Muscle layer of colon (tissue), 2 donors: ENCODE data around the gene DNPEP.
"Not testable (repeated sequence)": the region's sequence is repeated elsewhere in the genome, so short reads cannot be mapped to it uniquely, and the experiment has no call there.

Experiments
- H3K27ac ChIP-seq: one replicate; pipeline ENCODE4 v1.7.0; 2013; ENCODE audit warnings: low read depth, mild to moderate bottlenecking, low read length, moderate library complexity
- H3K27me3 ChIP-seq, 2 donors: one replicate each; pipeline ENCODE4 v1.7.0; 2013; ENCODE audit warnings: low read length in 2 of 2, mild to moderate bottlenecking in 2 of 2; ENCODE audit not compliant: insufficient read depth in 2 of 2, control insufficient read depth in 1 of 2
- H3K36me3 ChIP-seq: one replicate; pipeline ENCODE4 v1.7.0; 2013; ENCODE audit warnings: mild to moderate bottlenecking, low read length; ENCODE audit not compliant: insufficient read depth
- H3K4me1 ChIP-seq: one replicate; pipeline ENCODE4 v1.7.0; 2013; ENCODE audit warnings: mild to moderate bottlenecking, low read length; ENCODE audit not compliant: insufficient read depth
- H3K4me3 ChIP-seq, 2 donors: one replicate each; pipeline ENCODE4 v1.7.0; 2013; ENCODE audit warnings: low read length in 2 of 2, low read depth in 1 of 2, mild to moderate bottlenecking in 1 of 2, moderate library complexity in 1 of 2
- H3K9ac ChIP-seq: one replicate; pipeline ENCODE4 v1.7.0; 2013; ENCODE audit warnings: low read length
- H3K9me3 ChIP-seq: one replicate; pipeline ENCODE4 v1.7.0; 2013; ENCODE audit warnings: mild to moderate bottlenecking, low read length
- donor health status: abdominal sarcoma.
- donor health status: Adenocarcinoma of cecum.

Gene DNPEP

GRCh38 chr2:219396863-219397457, 9.2 kb upstream of the DNPEP start:
- Histone ChIP-seq H3K36me3 (no peaks in the 10 kb centered on the region), H3K27me3 (no peaks in the 10 kb centered on the region), H3K4me1 (peaks cover 12% of the 10 kb centered on the region), H3K27ac (no peak overlapping the region), H3K9me3 (no peaks in the 10 kb centered on the region), H3K4me3 (no peak overlapping the region), H3K9ac (no peak overlapping the region)

DNA sequence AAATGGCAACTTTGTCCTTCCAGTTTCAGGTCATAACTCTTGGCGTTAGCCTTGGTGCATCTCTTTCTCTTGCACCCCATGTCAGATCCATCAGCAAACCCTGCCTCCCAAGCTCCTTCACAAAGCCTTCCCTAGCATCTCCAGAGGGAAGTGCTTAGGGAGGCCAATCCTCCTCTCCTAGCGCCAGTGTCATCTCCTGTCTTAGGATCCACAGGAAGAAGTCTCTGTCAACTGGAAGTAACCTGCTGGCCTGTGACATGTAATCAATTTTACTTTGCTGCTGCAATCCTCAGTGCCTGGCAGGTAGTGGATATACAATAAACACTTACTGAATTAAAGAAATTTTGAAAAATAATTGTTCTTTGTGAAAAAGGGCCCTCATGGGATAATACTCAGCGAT, 7.9 kb upstream of the DNPEP start:
- Histone ChIP-seq H3K4me3 (no peak overlapping the region), H3K4me1 (peaks cover 12% of the 10 kb centered on the region)

GRCh38 chr2:219395056-219395455, 7.3 kb upstream of the DNPEP start:
- not testable (repeated sequence) for H3K36me3 ChIP-seq, H3K27ac ChIP-seq, H3K9ac ChIP-seq, H3K4me3 ChIP-seq, H3K9me3 ChIP-seq, H3K27me3 ChIP-seq
- peaks cover 12% of the 10 kb centered on the region for H3K4me1 ChIP-seq

More for the DNA sequence above, 7.9 kb upstream of the DNPEP start:
- no peaks in the 10 kb centered on the region for H3K9me3 ChIP-seq
- H3K27ac ChIP-seq, result no peak overlapping the region
- H3K36me3 ChIP-seq, result no peaks in the 10 kb centered on the region
- no peak overlapping the region for H3K9ac ChIP-seq
- no peaks in the 10 kb centered on the region for H3K27me3 ChIP-seq

DNA sequence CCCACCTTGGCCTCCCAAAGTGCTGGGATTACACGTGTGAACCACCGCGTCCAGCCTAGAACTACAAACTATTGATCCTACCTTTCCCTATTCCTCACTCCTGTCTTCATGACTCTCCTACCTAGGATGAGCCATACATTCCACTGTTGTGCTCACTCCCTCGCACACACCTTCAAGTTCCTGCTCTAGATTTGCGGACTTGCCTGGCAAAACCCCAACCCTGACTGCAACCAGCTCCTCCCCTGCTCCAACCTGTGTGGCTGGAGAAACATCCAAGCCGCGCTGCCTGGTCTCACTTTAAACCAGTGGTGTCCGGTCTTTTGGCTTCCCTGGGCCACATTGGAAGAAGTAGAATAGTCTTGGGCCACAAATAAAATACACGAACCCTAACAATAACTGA, 5.0 kb upstream of the DNPEP start:
- H3K9me3 ChIP-seq, result no peaks in the 10 kb centered on the region
- no peaks in the 10 kb centered on the region for H3K36me3 ChIP-seq
- H3K27ac ChIP-seq, result no peak overlapping the region
- no peak overlapping the region for H3K4me3 ChIP-seq
- no peaks in the 10 kb centered on the region for H3K27me3 ChIP-seq
- H3K4me1 ChIP-seq, result peaks cover 6% of the 10 kb centered on the region
- H3K9ac ChIP-seq, result no peak overlapping the region

- Histone ChIP-seq H3K4me3 (peak overlapping the region in 1 of 2 donors; percentile 43), H3K36me3 (peaks cover 27% of the 10 kb centered on the region), H3K27ac (peak overlapping the region; percentile 68), H3K9me3 (no peaks in the 10 kb centered on the region), H3K9ac (peak overlapping the region; percentile 44), H3K27me3 (no peaks in the 10 kb centered on the region), H3K4me1 (peaks cover 23% of the 10 kb centered on the region)
Measured at GRCh38 chr2:219388907-219389156, 1.1 kb upstream of the DNPEP start.

DNA sequence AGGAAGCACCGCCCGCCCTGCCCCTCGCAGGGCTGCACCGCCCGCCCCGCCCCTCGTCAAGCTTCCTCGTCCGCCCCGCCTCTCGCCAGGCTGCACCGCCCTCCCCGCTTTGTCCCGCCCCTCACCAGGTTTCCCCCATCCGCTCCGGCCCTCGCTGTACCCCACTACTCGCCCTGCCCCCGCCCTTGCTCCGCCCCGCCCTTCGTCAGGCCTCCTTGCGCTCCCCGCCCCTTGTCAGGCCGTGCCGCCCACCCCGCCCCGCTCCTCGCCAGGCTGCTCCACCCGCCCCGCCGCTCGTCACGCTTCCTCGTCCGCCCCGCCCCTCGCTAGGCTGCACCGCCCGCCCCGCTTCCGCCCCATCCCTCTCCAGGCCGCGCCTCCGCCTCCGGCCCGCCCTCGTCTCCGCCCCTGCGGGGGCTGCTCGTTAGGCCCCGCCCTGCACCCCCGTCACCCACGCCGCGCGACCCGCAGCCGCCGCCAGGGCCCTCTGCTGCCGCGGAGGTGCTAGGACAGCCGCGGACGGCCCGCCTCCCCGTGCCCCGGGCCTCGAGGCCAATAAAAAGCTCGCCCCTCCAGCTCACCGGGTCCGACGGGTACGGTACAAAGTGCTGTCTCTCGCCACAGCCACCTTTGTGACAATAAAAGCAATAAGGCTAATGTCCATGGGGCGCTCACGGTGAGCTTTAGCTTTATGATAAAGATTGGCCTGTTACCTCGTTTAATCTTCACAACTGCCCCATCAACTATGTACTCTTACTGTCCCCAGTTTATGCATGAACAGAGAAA, 602 bp upstream of the DNPEP start:
- H3K4me3 ChIP-seq, result peak overlapping the region in 1 of 2 donors; percentile 43

GRCh38 chr2:219386532-219387280, 1.0 kb downstream of the DNPEP start:
- Histone ChIP-seq H3K27me3 (no peaks in the 10 kb centered on the region), H3K36me3 (peaks cover 48% of the 10 kb centered on the region), H3K4me3 (peak overlapping the region; percentile 86 to 87), H3K4me1 (peaks cover 23% of the 10 kb centered on the region), H3K9ac (peak overlapping the region; percentile 93), H3K27ac (peak overlapping the region; percentile 96), H3K9me3 (no peaks in the 10 kb centered on the region)

More for the DNA sequence above, 602 bp upstream of the DNPEP start:
- peaks cover 32% of the 10 kb centered on the region for H3K36me3 ChIP-seq
- H3K9ac ChIP-seq, result peak overlapping the region; percentile 44
- H3K4me1 ChIP-seq, result peaks cover 23% of the 10 kb centered on the region
- H3K27me3 ChIP-seq, result no peaks in the 10 kb centered on the region
- H3K9me3 ChIP-seq, result no peaks in the 10 kb centered on the region
- H3K27ac ChIP-seq, result peak overlapping the region; percentile 68

DNA sequence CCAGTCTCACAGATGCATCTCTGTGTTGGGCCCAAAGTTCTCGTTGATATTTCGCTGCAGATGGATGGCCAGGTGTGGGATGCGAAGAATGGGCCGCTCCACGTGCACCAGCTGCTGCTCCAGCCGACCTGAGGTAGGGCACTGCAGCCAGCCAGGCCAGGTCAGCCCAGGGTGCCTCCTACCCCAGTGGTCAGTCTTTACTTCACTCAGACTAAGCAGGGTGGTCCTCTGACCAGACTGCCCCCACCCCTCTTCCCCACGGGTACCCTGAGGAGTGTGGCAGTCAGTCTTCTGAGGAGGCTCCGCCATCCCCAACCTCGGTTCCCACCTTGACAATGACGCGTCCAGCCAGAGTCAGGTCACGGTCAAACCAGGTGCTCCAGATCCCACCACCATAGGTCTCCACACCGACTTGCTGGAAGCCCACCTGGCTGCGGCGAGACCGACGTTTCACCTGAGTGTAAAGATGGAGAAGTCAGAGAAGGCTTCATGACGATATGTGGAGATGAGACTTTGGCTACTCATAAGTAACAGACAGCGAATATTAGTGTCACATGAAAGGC, 1.7 kb downstream of the DNPEP start:
- H3K4me1 ChIP-seq, result peaks cover 23% of the 10 kb centered on the region
- H3K9me3 ChIP-seq, result no peaks in the 10 kb centered on the region
- no peak overlapping the region for H3K4me3 ChIP-seq
- no peak overlapping the region for H3K9ac ChIP-seq
- H3K27me3 ChIP-seq, result no peaks in the 10 kb centered on the region
- no peak overlapping the region for H3K27ac ChIP-seq
- peaks cover 55% of the 10 kb centered on the region for H3K36me3 ChIP-seq

DNA sequence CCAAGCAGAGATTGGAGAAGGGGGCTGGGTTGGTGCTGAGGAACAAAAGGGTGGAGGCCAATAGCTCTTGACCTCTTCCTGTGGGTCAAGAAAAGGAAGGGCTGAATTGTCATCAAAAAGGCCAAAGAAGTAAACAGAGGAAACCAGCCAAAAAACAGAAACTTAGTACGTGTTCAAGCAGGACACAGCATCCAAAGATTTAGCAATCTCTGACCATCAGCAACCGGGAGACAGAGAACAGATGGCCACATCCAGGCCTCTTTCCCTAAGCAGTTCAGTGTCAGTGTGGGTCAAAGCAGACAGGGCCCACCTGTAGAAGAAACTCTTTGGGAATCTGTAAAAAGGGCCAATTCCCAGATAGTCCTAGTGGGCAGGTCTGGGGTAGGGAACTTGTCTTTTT, 2.9 kb downstream of the DNPEP start:
- Histone ChIP-seq H3K9ac (no peak overlapping the region), H3K36me3 (peaks cover 62% of the 10 kb centered on the region), H3K4me3 (no peak overlapping the region), H3K4me1 (peaks cover 23% of the 10 kb centered on the region), H3K9me3 (no peaks in the 10 kb centered on the region), H3K27ac (no peak overlapping the region), H3K27me3 (no peaks in the 10 kb centered on the region)

DNA sequence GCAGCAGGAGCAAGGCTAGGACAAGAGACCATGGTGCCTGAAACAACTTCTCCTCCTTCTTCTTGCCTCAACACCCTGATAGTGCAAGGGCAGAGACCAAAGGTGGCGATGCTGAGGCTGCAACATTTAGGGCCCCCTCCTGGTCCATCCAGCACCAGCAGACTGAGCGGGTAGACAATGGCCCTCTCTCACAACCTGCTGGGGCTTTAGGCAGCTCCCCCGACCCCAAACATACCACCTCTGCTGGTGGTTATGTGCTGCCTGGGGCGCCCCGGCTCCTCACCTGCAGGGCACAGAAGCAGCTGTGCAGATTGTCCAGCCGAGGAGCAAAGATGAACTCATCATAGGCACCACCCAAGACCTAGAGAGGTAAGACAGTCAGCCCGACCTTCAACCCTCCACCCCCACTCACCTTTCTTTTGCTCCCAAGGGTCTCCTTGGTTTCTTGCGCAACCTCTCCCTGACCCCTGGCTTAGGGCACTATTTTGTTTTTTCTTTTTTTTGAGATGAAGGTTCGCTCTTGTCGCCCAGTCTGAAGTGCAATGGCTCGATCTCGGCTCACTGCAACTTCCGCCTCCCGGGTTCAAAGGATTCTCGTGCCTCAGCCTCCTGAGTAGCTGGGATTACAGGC, 3.5 kb downstream of the DNPEP start:
- Histone ChIP-seq H3K4me3 (no peak overlapping the region), H3K27me3 (no peaks in the 10 kb centered on the region), H3K27ac (no peak overlapping the region), H3K36me3 (peaks cover 62% of the 10 kb centered on the region), H3K9ac (no peak overlapping the region), H3K9me3 (no peaks in the 10 kb centered on the region), H3K4me1 (peaks cover 23% of the 10 kb centered on the region)

DNA sequence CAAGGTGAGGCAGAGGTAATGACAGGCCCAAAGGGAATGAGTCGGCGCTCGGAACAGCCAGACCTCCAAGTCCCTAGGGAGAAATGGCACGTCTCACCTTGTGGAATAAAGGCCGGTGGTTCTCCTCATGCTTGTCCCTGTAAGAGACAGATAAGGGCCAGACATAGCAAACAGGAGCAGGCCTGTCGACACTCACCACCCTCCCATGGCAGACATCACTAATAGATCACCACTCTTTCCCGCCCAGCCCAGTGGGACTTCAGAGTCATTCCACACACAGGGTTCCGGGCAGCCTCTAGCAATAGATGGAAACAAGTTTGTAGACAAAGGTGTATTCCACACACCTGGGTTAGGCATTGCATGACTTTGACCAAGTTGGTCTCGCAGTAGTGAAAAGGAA, 6.3 kb downstream of the DNPEP start:
- no peaks in the 10 kb centered on the region for H3K27me3 ChIP-seq
- no peak overlapping the region for H3K9ac ChIP-seq
- H3K27ac ChIP-seq, result no peak overlapping the region
- H3K4me3 ChIP-seq, result no peak overlapping the region
- H3K4me1 ChIP-seq, result peaks cover 11% of the 10 kb centered on the region
- H3K36me3 ChIP-seq, result peaks cover 67% of the 10 kb centered on the region
- no peaks in the 10 kb centered on the region for H3K9me3 ChIP-seq
